Measurements from ENCODE around the gene PDGFD. TPM values are rescaled to one million over a fixed set of nuclear protein-coding genes. Genes with fewer than 3 reads are reported as not detected.

The PDGFD gene
- total RNA-seq, 1 donor from 2014 or later = 8.9 TPM

GRCh38 chr11:103887001-103887658 lies 276.8 kb downstream of the PDGFD start:
- DNase-seq = no peak
- peak; percentile 71 for ATAC-seq (ENCODE audit: poor library complexity)
- intact Hi-C loops (cut with DNase I) = no loop called here

GRCh38 chr11:103883856-103884255 lies 280.1 kb downstream of the PDGFD start:
- DNase-seq (no peak), ATAC-seq (ENCODE audit: poor library complexity) (no peak)
- intact Hi-C loops (cut with DNase I) = no loop called here

DNA sequence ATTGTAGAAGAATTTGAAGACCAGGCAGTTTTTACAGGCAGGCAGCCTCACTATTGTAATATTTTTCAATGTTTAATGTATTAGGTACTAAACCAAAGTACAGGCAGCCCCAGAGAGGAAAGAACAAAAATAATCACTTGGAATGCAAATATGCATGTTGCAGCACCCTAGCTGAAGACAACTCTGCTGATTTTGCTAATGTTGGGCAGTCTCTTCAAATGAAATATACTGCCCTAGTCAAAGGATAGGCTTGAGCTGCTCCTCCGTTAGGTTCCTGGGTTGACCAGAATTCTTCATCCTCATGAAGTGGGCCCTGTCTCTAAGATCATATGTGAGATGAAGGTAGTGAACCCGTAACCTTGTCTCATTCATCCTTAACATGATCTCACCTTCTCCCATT lies 280.7 kb downstream of the PDGFD start:
- DNase-seq (no peak), ATAC-seq (ENCODE audit: poor library complexity) (no peak)
- intact Hi-C loops (cut with DNase I) = no loop called here

GRCh38 chr11:103881584-103881983 lies 282.4 kb downstream of the PDGFD start:
- DNase-seq (no peak), ATAC-seq (ENCODE audit: poor library complexity) (peak; percentile 38)
- intact Hi-C loops (cut with DNase I) = no loop called here

DNA sequence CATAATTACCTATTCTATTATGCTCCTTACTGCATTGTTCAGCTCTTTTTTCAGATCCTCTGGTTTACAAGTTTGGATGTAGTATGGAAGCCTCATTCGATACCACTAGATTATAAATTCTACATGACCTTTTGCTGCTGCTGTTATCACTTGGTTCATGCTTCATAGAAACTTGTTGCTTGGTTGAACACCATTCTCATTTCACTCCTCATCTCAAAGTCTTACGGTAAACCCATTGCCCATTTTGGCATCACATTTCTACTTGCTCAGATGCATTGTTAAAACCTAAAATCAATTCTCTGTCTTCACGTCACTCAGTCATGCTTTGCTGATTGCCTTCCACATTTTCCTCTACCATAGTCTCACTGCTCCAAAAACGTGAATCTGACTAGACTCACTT lies 283.0 kb downstream of the PDGFD start:
- DNase-seq = no peak
- intact Hi-C loops (cut with DNase I) = no loop called here
- no peak for ATAC-seq (ENCODE audit: poor library complexity)

DNA sequence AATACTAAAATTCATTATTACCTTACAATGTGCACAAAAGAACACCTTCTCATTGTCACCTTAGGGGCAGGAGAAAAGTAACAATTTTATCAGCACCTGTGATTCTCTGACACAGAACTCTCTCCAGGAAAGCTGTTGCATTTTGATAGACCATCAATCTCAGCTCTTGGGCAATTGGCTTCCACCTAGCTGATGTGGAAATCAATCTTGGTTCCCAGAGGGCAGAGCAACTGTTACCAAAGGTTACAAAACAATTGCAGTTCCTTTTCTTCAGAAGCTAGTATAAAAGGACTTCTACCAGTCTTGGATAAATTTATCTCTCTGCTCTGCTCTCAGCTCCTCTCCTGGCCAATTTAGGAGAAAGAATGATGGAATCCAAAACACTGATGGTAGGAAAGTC lies 285.3 kb downstream of the PDGFD start:
- DNase-seq = no peak
- ATAC-seq (ENCODE audit: poor library complexity) = no peak
- intact Hi-C loops (cut with DNase I) = no loop called here

GRCh38 chr11:103877221-103877620 lies 286.7 kb downstream of the PDGFD start:
- no peak for ATAC-seq (ENCODE audit: poor library complexity)
- intact Hi-C loops (cut with DNase I) = no loop called here
- DNase-seq = no peak

DNA sequence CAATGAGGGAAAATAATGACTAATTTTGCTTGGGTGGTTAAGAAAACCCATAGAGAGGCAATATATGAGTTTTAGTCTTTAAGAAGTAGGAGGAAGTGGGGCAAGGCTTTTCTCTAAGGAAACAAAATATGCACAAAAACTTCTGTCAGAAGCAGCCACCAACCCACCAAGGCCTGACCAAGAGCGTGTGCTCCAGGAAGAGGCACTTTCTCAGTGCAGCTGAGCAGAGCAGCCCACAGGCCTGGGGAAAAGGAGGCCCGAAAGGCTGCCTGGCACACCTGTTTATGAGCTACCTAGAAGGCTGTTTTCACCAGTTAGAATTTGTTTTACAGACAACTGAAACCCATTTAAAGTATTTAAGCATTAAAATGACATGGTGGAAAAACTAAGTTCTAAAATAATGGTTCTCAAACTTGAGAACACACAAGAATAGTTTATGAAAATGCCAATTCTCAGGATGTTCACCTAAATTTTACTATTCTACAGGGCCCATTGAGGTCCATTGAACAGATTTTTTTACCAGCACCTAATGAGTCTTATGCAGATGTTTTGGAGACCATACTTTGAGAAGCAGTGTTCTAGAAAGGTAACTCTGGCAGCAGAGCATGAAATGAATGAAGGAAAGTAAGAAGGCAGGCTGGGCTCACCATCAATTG lies 288.0 kb downstream of the PDGFD start:
- no peak for ATAC-seq (ENCODE audit: poor library complexity)

DNA sequence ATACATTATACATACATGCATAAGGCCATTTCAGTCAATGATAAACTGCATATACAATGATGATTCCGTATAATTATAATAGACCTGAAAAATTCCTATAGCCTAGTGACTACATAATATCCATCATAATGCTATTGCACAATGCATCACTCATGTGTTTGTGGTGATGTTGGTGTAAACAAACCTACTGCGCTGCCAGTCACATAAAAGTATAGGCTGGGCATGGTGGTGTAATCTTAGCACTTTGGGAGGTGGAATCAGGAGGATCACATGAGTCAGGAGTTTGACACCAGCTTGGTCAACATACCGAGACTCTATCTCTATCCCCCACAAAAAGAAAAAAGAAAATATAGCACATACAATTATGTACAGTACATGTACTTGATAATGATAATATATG lies 291.2 kb downstream of the PDGFD start:
- ATAC-seq (ENCODE audit: poor library complexity) (no peak), DNase-seq (no peak)
- intact Hi-C loops (cut with DNase I) = no loop called here

More for the DNA sequence above, 288.0 kb downstream of the PDGFD start:
- intact Hi-C loops (cut with DNase I) = no loop called here
- DNase-seq = no peak

- DNase-seq (no peak), ATAC-seq (ENCODE audit: poor library complexity) (peak; percentile 29)
- intact Hi-C loops (cut with DNase I) = no loop called here
These were observed 291.9 kb downstream of the PDGFD start for GRCh38 chr11:103871923-103872551.

DNA sequence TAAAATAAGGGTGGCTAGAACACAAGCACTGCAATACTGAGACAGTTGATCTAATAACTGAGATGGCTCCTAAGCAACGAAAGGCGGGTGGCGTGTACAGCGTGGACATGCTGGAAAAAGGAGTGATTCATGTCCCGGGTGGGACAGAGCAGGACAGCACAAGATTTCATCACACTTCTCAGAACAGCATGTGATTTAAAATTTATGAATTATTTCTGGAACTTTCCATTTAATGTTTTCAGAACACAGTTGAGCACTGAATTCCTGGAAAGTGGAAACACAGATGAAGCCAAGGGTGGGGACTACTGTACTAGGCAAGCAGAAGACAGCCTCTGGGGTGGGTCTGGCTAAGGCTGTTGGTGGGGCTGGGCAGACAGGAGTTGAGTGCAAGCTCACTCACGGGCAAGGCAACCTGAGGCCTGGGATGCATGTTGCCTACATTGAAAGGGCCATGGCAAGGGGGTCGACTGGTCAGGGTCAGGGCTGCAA lies 293.1 kb downstream of the PDGFD start:
- intact Hi-C loops (cut with DNase I) = no loop called here
- ATAC-seq (ENCODE audit: poor library complexity) (peak; percentile 93), DNase-seq (peak; percentile 72)

DNA sequence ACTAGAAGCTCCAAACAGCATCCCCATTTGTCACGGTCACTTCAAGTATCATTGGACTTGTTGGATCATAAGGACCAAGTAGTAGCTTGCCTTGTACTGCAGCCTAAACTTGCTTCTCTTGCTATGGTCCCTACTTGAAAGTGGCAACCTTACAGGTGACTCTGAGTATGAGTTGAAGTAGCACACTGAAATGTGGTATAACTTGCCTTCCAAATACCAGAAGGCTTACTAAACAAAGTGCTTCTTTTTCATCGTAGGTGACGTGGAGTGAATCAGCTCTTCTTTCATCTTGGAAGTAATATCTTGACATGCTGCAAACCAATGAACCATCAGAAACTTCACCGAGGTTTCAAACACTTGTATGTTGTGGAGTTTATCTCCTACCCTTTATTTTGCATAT lies 296.5 kb downstream of the PDGFD start:
- intact Hi-C loops (cut with DNase I) = no loop called here

DNA sequence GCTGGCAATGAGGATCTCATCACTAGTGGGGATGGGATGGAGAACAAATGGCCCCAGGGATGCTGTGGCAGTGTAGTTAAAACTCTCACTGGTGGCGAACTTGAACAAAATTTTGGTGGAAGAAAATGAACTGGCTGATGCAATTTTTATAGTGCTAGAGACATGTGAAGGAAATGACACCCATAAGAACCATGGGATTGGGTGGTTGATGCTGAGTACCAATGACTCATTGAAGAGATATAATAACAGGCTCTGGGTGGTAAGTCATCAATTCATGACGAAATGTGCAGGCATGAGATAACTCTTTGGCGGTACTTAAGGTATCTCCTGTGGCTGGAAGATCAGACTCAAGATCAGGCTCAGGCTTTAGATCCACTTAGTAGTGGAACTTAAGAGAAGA lies 300.4 kb downstream of the PDGFD start:
- DNase-seq (no peak), ATAC-seq (ENCODE audit: poor library complexity) (no peak)
- intact Hi-C loops (cut with DNase I) = no loop called here

More for the DNA sequence above, 296.5 kb downstream of the PDGFD start:
- ATAC-seq (ENCODE audit: poor library complexity) = no peak
- DNase-seq = no peak

GRCh38 chr11:103862802-103863174 lies 301.2 kb downstream of the PDGFD start:
- ATAC-seq (ENCODE audit: poor library complexity) (no peak), DNase-seq (no peak)
- intact Hi-C loops (cut with DNase I) = no loop called here

- DNase-seq (no peak), ATAC-seq (ENCODE audit: poor library complexity) (no peak)
- intact Hi-C loops (cut with DNase I) = no loop called here
These were observed 301.7 kb downstream of the PDGFD start for GRCh38 chr11:103862094-103862801.

Other genes starting within 250 kb of the PDGFD start
- not detected for gene DDI1, start 127.5 kb downstream of the PDGFD start, total RNA-seq

All from Right ventricle myocardium superior (tissue), 1 donor.